ENCODE measurements around the gene GBE1. TPM values are rescaled to one million over a fixed set of nuclear protein-coding genes. Genes with fewer than 3 reads are reported as not detected.

GBE1 gene
- total and polyA plus RNA-seq, 10 of the 15 experiments (the other 5 are each of a cell fraction or from before 2014, with no cell fraction given) = 21.4 to 62.2 (median 41.5) TPM

GRCh38 chr3:81497572-81498251 lies 263.7 kb downstream of the GBE1 start:
- no peak for ATAC-seq
- ChIA-PET POLR2A (no interaction called here), CTCF (interaction anchor here (1.7 kb wide), 1 partner anchor 635 kb away, joined by 5 read pairs; no protein-coding TSS in a partner anchor), RAD21 (ENCODE audit: unreplicated experiment) (no interaction called here), SMC1A (ENCODE audit: uncharacterized antibody, unreplicated experiment) (no interaction called here)
- no peaks in the 10 kb centered on the region for H3K9me3 ChIP-seq (replicated peaks; ENCODE audit: control insufficient read depth, insufficient read depth, low read length)
- H3K79me2 ChIP-seq (ENCODE audit: control insufficient read depth, insufficient read depth, low read length) = no peaks in the 10 kb centered on the region
- H3K4me3 ChIP-seq = no peak overlapping the region
- H2AFZ ChIP-seq (ENCODE audit: control insufficient read depth, low read depth, low read length) = no peak overlapping the region
- no peaks in the 10 kb centered on the region for H3K27me3 ChIP-seq (replicated peaks in 1 of 2; ENCODE audit: control insufficient read depth in 2 of 2, insufficient read depth in 2 of 2, low read length in 1 of 2)
- FAIRE-seq = no peak
- intact Hi-C loops (cut with micrococcal nuclease; ENCODE audit: unreplicated experiment) (no loop called here), in situ Hi-C loops (cut with MboI) (loop anchor here (10.0 kb wide), 1 partner anchor 627 kb away; no protein-coding TSS in a partner anchor)
- WGBS (ENCODE audit: insufficient coverage, insufficient replicate concordance, low lambda C conversion rate, missing lambda C conversion rate) = 83% methylated on average over 4 of the region's 4 CpGs
- H3K36me3 ChIP-seq (ENCODE audit: control insufficient read depth in 2 of 2, insufficient read depth in 2 of 2, low read length in 1 of 2) = peaks cover 0 to 3% of the 10 kb centered on the region in 2 experiments; a peak in 1 of 4 replicates
- no peak for DNase-seq (ENCODE audit: low read depth, low spot score)
- no peak overlapping the region for H3K27ac ChIP-seq (ENCODE audit: control insufficient read depth, insufficient read depth)
- no peaks in the 10 kb centered on the region for H3K4me1 ChIP-seq (ENCODE audit: control insufficient read depth, insufficient read depth, low read length)
- no peak for TF ChIP-seq NR2F1 (conservative IDR thresholded peaks at IDR 0.05)
- no peak overlapping the region for H3K4me2 ChIP-seq (ENCODE audit: control insufficient read depth, insufficient read depth)
- BruUV-seq (replicated peaks) = no TSS peak
- no peak overlapping the region for H3K9ac ChIP-seq (ENCODE audit: control insufficient read depth, insufficient read depth, low read length)
- H4K20me1 ChIP-seq (ENCODE audit: control insufficient read depth, insufficient read depth) = no peaks in the 10 kb centered on the region

- TF ChIP-seq CEBPZ (IDR thresholded peaks at IDR 0.05; ENCODE audit: low read depth, low read length) (no peak), NRF1 (conservative IDR thresholded peaks at IDR 0.05; ENCODE audit: low read depth, low read length) (no peak), CEBPB (IDR thresholded peaks at IDR 0.05; ENCODE audit: borderline replicate concordance in 1 of 2, low read depth in 2 of 2, low read length in 2 of 2) (no peak), IKZF1 (conservative IDR thresholded peaks at IDR 0.05) (no peak)
- DNase-seq (ENCODE audit: low read depth, low spot score) = no peak
- Histone ChIP-seq H3K9ac (ENCODE audit: control insufficient read depth, insufficient read depth, low read length) (no peak overlapping the region), H3K4me3 (no peak overlapping the region), H3K9me3 (replicated peaks; ENCODE audit: control insufficient read depth, insufficient read depth, low read length) (no peaks in the 10 kb centered on the region), H4K20me1 (ENCODE audit: control insufficient read depth, insufficient read depth) (no peaks in the 10 kb centered on the region), H3K36me3 (ENCODE audit: control insufficient read depth in 2 of 2, insufficient read depth in 2 of 2, low read length in 1 of 2) (peaks cover 0 to 3% of the 10 kb centered on the region in 2 experiments; a peak in 1 of 4 replicates), H3K4me2 (ENCODE audit: control insufficient read depth, insufficient read depth) (no peak overlapping the region), H2AFZ (ENCODE audit: control insufficient read depth, low read depth, low read length) (no peak overlapping the region), H3K4me1 (ENCODE audit: control insufficient read depth, insufficient read depth, low read length) (no peaks in the 10 kb centered on the region), H3K27me3 (replicated peaks in 1 of 2; ENCODE audit: control insufficient read depth in 2 of 2, insufficient read depth in 2 of 2, low read length in 1 of 2) (no peaks in the 10 kb centered on the region), H3K79me2 (ENCODE audit: control insufficient read depth, insufficient read depth, low read length) (no peaks in the 10 kb centered on the region), H3K27ac (ENCODE audit: control insufficient read depth, insufficient read depth) (no peak overlapping the region)
- no TSS peak for BruUV-seq (replicated peaks)
- ChIA-PET RAD21 (ENCODE audit: unreplicated experiment) (no interaction called here), CTCF (no interaction called here), SMC1A (ENCODE audit: uncharacterized antibody, unreplicated experiment) (interaction anchor here (1.4 kb wide), 1 partner anchor 15 kb away, joined by 4 read pairs; no protein-coding TSS in a partner anchor), POLR2A (no interaction called here)
- in situ Hi-C loops (cut with MboI) (loop anchor here (10.0 kb wide), 1 partner anchor 628 kb away; no protein-coding TSS in a partner anchor), intact Hi-C loops (cut with micrococcal nuclease; ENCODE audit: unreplicated experiment) (no loop called here)
- no peak for FAIRE-seq
- no peak for ATAC-seq
- 99% methylated on average over 6 of the region's 6 CpGs for WGBS (ENCODE audit: insufficient coverage, insufficient replicate concordance, low lambda C conversion rate, missing lambda C conversion rate)
Measured at GRCh38 chr3:81496407-81497104, 264.9 kb downstream of the GBE1 start.
